8988T (cell line): ENCODE measurements around the gene MASP1.
"Not testable (repeated sequence)": the region's sequence is repeated elsewhere in the genome, so short reads cannot be mapped to it uniquely, and the experiment has no call there.

Experiments
- DNase-seq: peaks from one replicate; pipeline ENCODE4 v3.0.0; 2011

Gene MASP1

GRCh38 chr3:187212705-187213104 lies 78.8 kb downstream of the MASP1 start:
- DNase-seq, result no peak

- DNase-seq, result no peak
Observed at GRCh38 chr3:187212196-187212545, 79.4 kb downstream of the MASP1 start.

- no peak for DNase-seq
Observed at GRCh38 chr3:187211532-187212195, 79.9 kb downstream of the MASP1 start.

GRCh38 chr3:187210545-187211327 lies 80.8 kb downstream of the MASP1 start:
- no peak for DNase-seq

- no peak for DNase-seq
Observed at GRCh38 chr3:187210091-187210490, 81.4 kb downstream of the MASP1 start.

- no peak for DNase-seq
Observed at GRCh38 chr3:187209491-187209890, 82.0 kb downstream of the MASP1 start.

GRCh38 chr3:187208159-187208558 lies 83.4 kb downstream of the MASP1 start:
- no peak for DNase-seq

GRCh38 chr3:187207624-187208023 lies 83.9 kb downstream of the MASP1 start:
- DNase-seq, result no peak

- DNase-seq, result no peak
Observed at GRCh38 chr3:187207062-187207461, 84.5 kb downstream of the MASP1 start.

- DNase-seq, result no peak
Observed at GRCh38 chr3:187205683-187206082, 85.9 kb downstream of the MASP1 start.

- DNase-seq, result not testable (repeated sequence)
Observed at GRCh38 chr3:187199463-187200050, 92.0 kb downstream of the MASP1 start.

GRCh38 chr3:187198490-187198889 lies 93.0 kb downstream of the MASP1 start:
- DNase-seq, result no peak

- DNase-seq, result no peak
Observed at GRCh38 chr3:187197335-187197649, 94.2 kb downstream of the MASP1 start, which contains the start of gene RTP1. TSS of gene RTP1 (plus strand) at chr3:187197486. CDS start at chr3:187197516, 30 bp downstream.

GRCh38 chr3:187196573-187197334 lies 94.8 kb downstream of the MASP1 start:
- no peak for DNase-seq

GRCh38 chr3:187193181-187193580 lies 98.4 kb downstream of the MASP1 start:
- no peak for DNase-seq

- no peak for DNase-seq
Observed at GRCh38 chr3:187191271-187191670, 100.3 kb downstream of the MASP1 start.

- DNase-seq, result no peak
Observed at GRCh38 chr3:187188931-187189330, 102.6 kb downstream of the MASP1 start.

GRCh38 chr3:187186801-187187421 lies 104.6 kb downstream of the MASP1 start:
- no peak for DNase-seq

- DNase-seq, result no peak
Observed at GRCh38 chr3:187186375-187186774, 105.2 kb downstream of the MASP1 start.

- no peak for DNase-seq
Observed at GRCh38 chr3:187185759-187186158, 105.8 kb downstream of the MASP1 start.
